PFSK-1 (cell line): Measurements from ENCODE around the gene OPN4.

Experiments
- POLR2AphosphoS5 ChIP-seq: IDR thresholded peaks from 2 replicates; pipeline ENCODE4 v1.6.1; 2012; ENCODE audit warnings: low read depth, mild to moderate bottlenecking, control low read depth, low read length, moderate library complexity
- REST ChIP-seq, 2 experiments: IDR thresholded peaks; 2 replicates each; pipeline versions ENCODE4 v1.6.1 to v1.8.0; 2011 to 2012; ENCODE audit warnings: low read depth in 2 of 2, low read length in 2 of 2, control low read depth in 1 of 2, inconsistent platforms in 1 of 2, mild to moderate bottlenecking in 1 of 2, moderate library complexity in 1 of 2; ENCODE audit not compliant: insufficient read depth in 1 of 2
- SIN3A ChIP-seq: IDR thresholded peaks from 2 replicates; pipeline ENCODE4 v1.6.1; 2012; ENCODE audit warnings: mild to moderate bottlenecking, low read length, moderate library complexity, borderline replicate concordance; ENCODE audit not compliant: insufficient read depth
- TAF1 ChIP-seq: IDR thresholded peaks from 2 replicates; pipeline ENCODE4 v1.6.1; 2012; ENCODE audit warnings: low read length, control low read depth, borderline replicate concordance; ENCODE audit not compliant: insufficient read depth

GRCh38 chr10:86651631-86652331, 2.6 kb upstream of the OPN4 start:
- TF ChIP-seq TAF1, result no peak
- TF ChIP-seq REST (IDR thresholded peaks at IDR 0.05; ENCODE audit: insufficient read depth in 1 of 2, low read depth in 2 of 2, low read length in 2 of 2), result no peak
- TF ChIP-seq POLR2AphosphoS5, result no peak
- TF ChIP-seq SIN3A, result no peak
